GM06990 (cell line): Measurements from ENCODE around the gene ZBTB18.

ENCODE experiments used
- DNase-seq: peaks from one replicate; pipeline ENCODE4 v3.0.0-alpha.2; 2011; ENCODE audit not compliant: insufficient read length; ENCODE audit errors: extremely low read depth
- H3K27me3 ChIP-seq: replicated peaks from 2 replicates; pipeline ENCODE4 v1.6.0; 2011; ENCODE audit warnings: low read length; ENCODE audit not compliant: control insufficient read depth, insufficient read depth
- H3K36me3 ChIP-seq: 2 replicates; pipeline ENCODE4 v1.5.1; 2011; ENCODE audit warnings: low read length; ENCODE audit not compliant: control insufficient read depth, insufficient read depth
- H3K4me3 ChIP-seq: replicated peaks from 2 replicates; pipeline ENCODE4 v1.5.1; 2011; ENCODE audit warnings: low read depth, mild to moderate bottlenecking, control low read depth, low read length
- CTCF ChIP-seq: IDR thresholded peaks from 2 replicates; pipeline ENCODE4 v1.5.1; 2011; ENCODE audit warnings: low read length, control low read depth, mild to moderate bottlenecking, inconsistent platforms; ENCODE audit not compliant: insufficient read depth, poor library complexity, severe bottlenecking

ZBTB18 gene

GRCh38 chr1:244063498-244063897 lies 12.4 kb downstream of the ZBTB18 start:
- Histone ChIP-seq H3K36me3 (no peaks in the 10 kb centered on the region), H3K4me3 (no peak overlapping the region), H3K27me3 (no peaks in the 10 kb centered on the region)
- no peak for DNase-seq
- no peak for TF ChIP-seq CTCF

- no peak for DNase-seq
- H3K4me3 ChIP-seq: no peak overlapping the region
- no peak for TF ChIP-seq CTCF
- H3K27me3 ChIP-seq: no peaks in the 10 kb centered on the region
- no peaks in the 10 kb centered on the region for H3K36me3 ChIP-seq
These were observed 13.5 kb downstream of the ZBTB18 start for GRCh38 chr1:244064621-244065020.

- TF ChIP-seq CTCF: no peak
- no peak overlapping the region for H3K4me3 ChIP-seq
- DNase-seq: no peak
- H3K36me3 ChIP-seq: no peaks in the 10 kb centered on the region
- no peaks in the 10 kb centered on the region for H3K27me3 ChIP-seq
These were observed 14.1 kb downstream of the ZBTB18 start for GRCh38 chr1:244065063-244065793.

DNA sequence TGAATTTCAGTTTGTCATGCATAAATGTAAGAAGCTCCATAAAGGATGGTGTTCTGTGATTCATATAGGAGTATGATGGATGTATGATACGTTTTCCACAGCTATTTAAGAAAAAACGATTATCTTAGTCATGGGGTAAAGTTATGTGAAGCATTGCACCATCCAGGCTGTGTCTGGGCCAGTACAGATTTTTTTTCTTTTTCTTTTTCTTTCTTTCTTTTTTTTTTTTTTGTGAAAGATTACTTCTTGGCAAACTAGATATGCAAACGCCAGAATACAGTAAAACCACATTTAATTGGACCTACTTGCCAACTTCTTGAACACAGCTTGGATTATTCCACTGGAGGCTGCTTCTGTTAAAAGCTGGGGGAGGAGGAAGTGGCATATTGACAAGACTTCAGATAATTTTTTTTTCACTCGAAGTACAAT lies 14.9 kb downstream of the ZBTB18 start:
- TF ChIP-seq CTCF: no peak
- DNase-seq: no peak
- H3K4me3 ChIP-seq: no peak overlapping the region
- H3K36me3 ChIP-seq: no peaks in the 10 kb centered on the region
- no peaks in the 10 kb centered on the region for H3K27me3 ChIP-seq

- TF ChIP-seq CTCF: no peak
- Histone ChIP-seq H3K36me3 (no peaks in the 10 kb centered on the region), H3K4me3 (no peak overlapping the region), H3K27me3 (no peaks in the 10 kb centered on the region)
- no peak for DNase-seq
These were observed 16.1 kb downstream of the ZBTB18 start for GRCh38 chr1:244066954-244067716.
